Activated naive CD8-positive, alpha-beta T cell treated with anti-CD3 and anti-CD28 coated beads, Interleukin-2, amount 50 U/mL, for 24 hours (primary cell): Measurements from ENCODE around the gene MACROD1.

ENCODE experiments used
- ATAC-seq: fragments of 150-1000 bp; cut with Tn5 transposase; one replicate; pipeline ENCODE4 v1.10.0; 2021
- DNase-seq: peaks from one replicate; pipeline ENCODE4 v3.0.0; 2021
- H3K27ac Mint-ChIP-seq: one replicate; pipeline ENCODE4 v1.8.0; 2021; ENCODE audit warnings: mild to moderate bottlenecking, mixed read lengths
- H3K27me3 Mint-ChIP-seq: one replicate; pipeline ENCODE4 v1.8.0; 2021; ENCODE audit warnings: mixed read lengths
- H3K36me3 Mint-ChIP-seq: one replicate; pipeline ENCODE4 v1.8.0; 2021; ENCODE audit warnings: low read depth, mixed read lengths
- H3K4me1 Mint-ChIP-seq: one replicate; pipeline ENCODE4 v1.8.0; 2021; ENCODE audit warnings: mixed read lengths
- H3K4me3 Mint-ChIP-seq: one replicate; pipeline ENCODE4 v1.8.0; 2021; ENCODE audit warnings: mild to moderate bottlenecking, moderate library complexity, mixed read lengths
- H3K9me3 Mint-ChIP-seq: one replicate; pipeline ENCODE4 v1.8.0; 2021; ENCODE audit warnings: mixed read lengths

Gene MACROD1

DNA sequence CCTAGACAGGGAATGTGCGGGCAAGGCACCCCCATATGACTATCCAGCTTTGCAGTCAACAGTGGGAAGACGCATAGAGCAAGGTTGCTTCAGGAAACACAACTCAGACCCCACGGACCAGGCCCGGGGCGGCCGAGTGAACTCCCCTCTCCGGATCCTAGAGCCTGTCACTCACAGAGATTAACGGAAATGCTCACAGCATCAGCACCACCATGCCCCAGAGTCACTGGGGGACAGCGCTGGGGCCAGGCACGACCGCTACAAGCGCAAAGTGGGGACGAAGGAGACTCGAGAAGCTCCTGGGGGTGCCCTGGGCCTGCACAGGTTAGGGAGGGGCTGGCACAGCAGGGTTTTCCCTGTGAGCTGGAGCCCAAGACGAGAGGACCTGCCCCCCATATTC is 15.9 kb downstream of the MACROD1 start:
- Mint-ChIP-seq H3K4me1 (peaks cover 5% of the 10 kb centered on the region), H3K4me3 (no peak overlapping the region), H3K36me3 (no peaks in the 10 kb centered on the region), H3K27me3 (no peaks in the 10 kb centered on the region), H3K27ac (no peak overlapping the region), H3K9me3 (no peaks in the 10 kb centered on the region)
- ATAC-seq (no peak), DNase-seq (no peak)

DNA sequence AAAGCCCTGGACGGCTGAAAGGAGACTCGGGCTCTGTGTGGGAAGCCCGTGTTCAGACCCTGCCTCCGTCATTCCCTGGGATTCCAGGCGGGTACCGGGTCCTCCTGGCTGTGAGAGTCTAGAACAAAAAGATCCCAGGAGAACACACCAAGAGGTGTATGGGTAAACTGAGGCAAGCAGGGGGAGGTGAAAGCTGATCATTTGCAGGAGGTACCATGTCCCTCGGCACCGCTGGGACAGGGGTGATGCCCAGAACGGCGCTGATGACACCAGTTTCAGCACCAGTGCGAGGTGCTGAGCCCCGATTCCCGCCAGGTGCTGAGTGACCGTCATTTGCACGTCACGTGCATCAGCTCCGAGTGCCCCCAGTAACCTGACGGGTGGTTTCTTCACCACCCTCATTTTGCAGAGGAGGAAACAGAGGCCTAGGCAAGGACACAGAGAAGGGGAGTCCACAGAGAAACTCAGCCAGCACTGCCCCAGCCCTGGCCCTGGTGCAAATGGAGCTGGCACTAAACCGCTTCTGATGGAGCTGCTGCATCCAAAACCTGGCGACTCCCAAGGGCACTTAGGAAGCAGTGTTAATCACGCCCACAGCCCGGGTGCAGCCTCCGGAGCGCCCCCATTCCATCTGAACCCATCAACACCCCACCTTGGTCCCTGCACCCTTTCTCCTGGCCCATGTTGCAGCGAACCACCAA is 16.8 kb downstream of the MACROD1 start:
- ATAC-seq (no peak), DNase-seq (no peak)
- H3K36me3 Mint-ChIP-seq: no peaks in the 10 kb centered on the region
- H3K9me3 Mint-ChIP-seq: no peaks in the 10 kb centered on the region
- H3K4me1 Mint-ChIP-seq: peaks cover 5% of the 10 kb centered on the region
- H3K4me3 Mint-ChIP-seq: no peak overlapping the region
- H3K27ac Mint-ChIP-seq: no peak overlapping the region
- H3K27me3 Mint-ChIP-seq: no peaks in the 10 kb centered on the region

DNA sequence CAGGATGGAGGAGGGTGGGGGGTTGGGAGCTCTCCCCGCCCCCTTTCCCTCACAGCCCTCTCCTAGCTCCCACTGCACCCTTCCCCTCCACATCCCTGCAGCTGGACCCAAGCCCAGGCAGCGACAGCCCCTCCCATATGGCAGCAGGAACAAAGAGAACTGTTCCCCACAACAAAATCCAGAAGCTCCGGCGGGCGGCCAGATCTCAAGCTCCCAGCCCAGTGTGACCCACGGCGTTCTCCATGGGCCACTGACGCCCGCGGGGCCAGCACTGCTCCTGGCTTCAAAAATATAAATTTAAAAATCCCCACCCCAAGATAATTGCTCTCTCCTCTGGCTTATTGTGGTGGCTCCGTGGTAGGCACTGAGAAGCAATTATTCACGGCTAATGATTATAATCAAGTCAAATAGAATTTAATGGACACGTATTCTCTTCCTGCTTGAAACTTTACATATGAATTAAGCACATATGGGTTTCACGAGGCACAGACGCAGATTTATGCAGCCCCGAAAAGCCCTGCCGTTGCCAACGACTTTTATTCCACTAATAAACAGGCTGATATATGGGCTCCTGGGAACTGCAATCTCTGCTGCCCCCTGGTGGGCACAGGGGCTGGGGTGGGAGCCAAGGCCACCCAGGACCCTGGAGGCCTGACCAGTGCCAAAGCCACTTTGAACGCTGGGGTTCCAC is 17.5 kb downstream of the MACROD1 start:
- DNase-seq (peak; percentile 81), ATAC-seq (peak; percentile 54)
- Mint-ChIP-seq H3K9me3 (no peaks in the 10 kb centered on the region), H3K36me3 (no peaks in the 10 kb centered on the region), H3K27me3 (no peaks in the 10 kb centered on the region), H3K4me3 (no peak overlapping the region), H3K27ac (no peak overlapping the region), H3K4me1 (peaks cover 7% of the 10 kb centered on the region)

- Mint-ChIP-seq H3K9me3 (no peaks in the 10 kb centered on the region), H3K36me3 (no peaks in the 10 kb centered on the region), H3K27me3 (no peaks in the 10 kb centered on the region), H3K4me1 (peaks cover 5% of the 10 kb centered on the region), H3K4me3 (no peak overlapping the region), H3K27ac (peak overlapping the region; percentile 28)
- DNase-seq (peak; percentile 71), ATAC-seq (peak; percentile 61)
Measured at GRCh38 chr11:64146036-64146955, 19.6 kb downstream of the MACROD1 start.

DNA sequence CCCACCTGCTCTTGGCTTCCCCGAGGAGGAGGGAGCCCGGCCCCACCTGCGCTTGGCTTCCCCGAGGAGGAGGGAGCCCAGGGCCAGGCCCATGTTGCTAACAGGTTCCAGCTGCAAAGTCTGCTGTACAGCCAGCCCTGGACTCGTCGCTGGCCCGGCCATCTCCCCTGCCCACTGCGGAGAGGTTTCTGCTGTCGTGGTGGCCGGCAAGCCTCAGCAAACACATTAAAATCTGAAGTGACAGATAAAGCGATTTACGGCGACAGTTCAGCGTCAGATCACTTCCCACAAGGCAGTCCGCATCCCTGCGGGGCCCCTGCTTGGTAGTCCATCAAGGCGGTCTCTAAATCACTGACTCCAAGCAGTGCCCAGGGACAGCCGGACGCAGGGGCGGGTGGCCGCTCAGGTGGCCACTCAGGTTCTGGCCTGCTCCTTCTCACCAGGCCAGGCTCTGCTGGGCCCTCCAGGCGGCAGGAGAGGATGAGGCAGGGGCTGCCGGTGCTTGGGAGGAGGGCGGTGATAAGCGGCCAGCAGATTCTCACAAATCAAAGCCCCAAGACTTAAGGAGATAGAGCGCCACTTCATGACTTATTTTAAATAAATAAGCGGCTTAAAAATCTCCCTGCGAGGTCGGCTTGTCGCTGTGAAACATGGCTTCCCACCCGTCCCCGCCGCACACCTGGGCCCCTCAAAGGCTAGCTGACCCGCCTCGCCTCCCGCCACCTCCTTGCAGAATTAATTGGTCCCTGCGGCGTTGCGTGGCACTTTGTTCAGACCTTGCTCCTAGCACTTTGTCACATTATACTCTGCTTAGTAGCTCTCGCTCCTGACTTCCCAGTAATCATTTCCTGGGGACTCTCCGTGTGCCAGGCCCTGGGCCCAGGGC is 21.1 kb downstream of the MACROD1 start:
- Mint-ChIP-seq H3K27me3 (no peaks in the 10 kb centered on the region), H3K4me1 (peaks cover 5% of the 10 kb centered on the region), H3K27ac (no peak overlapping the region), H3K9me3 (no peaks in the 10 kb centered on the region), H3K36me3 (no peaks in the 10 kb centered on the region), H3K4me3 (no peak overlapping the region)
- ATAC-seq (no peak), DNase-seq (no peak)

- Mint-ChIP-seq H3K36me3 (no peaks in the 10 kb centered on the region), H3K9me3 (no peaks in the 10 kb centered on the region), H3K4me1 (peaks cover 5% of the 10 kb centered on the region), H3K27ac (no peak overlapping the region), H3K4me3 (no peak overlapping the region), H3K27me3 (no peaks in the 10 kb centered on the region)
- DNase-seq: no peak
- no peak for ATAC-seq
Measured at GRCh38 chr11:64141081-64141783, 24.7 kb downstream of the MACROD1 start.

DNA sequence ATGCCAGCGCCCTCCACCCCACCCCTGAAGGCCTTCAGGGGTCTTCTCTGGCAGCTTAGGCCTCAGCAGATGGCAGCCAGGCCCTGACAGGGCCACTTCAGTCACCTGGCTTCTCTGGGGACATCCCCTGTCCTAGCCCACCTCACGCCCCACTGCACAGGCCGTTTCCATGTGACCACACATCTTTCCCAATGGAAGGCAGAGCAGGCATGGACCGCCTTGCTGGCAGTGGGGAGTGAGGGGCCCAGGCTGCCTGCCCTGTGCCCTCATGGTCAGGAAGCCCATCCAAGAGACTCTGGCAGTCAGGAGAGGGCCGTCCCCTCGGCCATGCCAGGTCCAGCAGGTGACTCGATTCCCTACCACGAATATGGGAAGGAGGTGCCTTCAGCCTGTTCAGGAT is 25.8 kb downstream of the MACROD1 start:
- Mint-ChIP-seq H3K27me3 (no peaks in the 10 kb centered on the region), H3K36me3 (no peaks in the 10 kb centered on the region), H3K27ac (no peak overlapping the region), H3K4me1 (peaks cover 5% of the 10 kb centered on the region), H3K4me3 (no peak overlapping the region), H3K9me3 (no peaks in the 10 kb centered on the region)
- no peak for DNase-seq
- ATAC-seq: no peak

GRCh38 chr11:64139049-64139448 is 26.9 kb downstream of the MACROD1 start:
- Mint-ChIP-seq H3K36me3 (no peaks in the 10 kb centered on the region), H3K4me1 (peaks cover 5% of the 10 kb centered on the region), H3K27ac (no peak overlapping the region), H3K4me3 (no peak overlapping the region), H3K27me3 (no peaks in the 10 kb centered on the region), H3K9me3 (no peaks in the 10 kb centered on the region)
- no peak for ATAC-seq
- DNase-seq: no peak

GRCh38 chr11:64138398-64138797 is 27.5 kb downstream of the MACROD1 start:
- Mint-ChIP-seq H3K27ac (no peak overlapping the region), H3K9me3 (no peaks in the 10 kb centered on the region), H3K27me3 (no peaks in the 10 kb centered on the region), H3K36me3 (no peaks in the 10 kb centered on the region), H3K4me1 (no peaks in the 10 kb centered on the region), H3K4me3 (no peak overlapping the region)
- DNase-seq: no peak
- no peak for ATAC-seq

- H3K4me1 Mint-ChIP-seq: no peaks in the 10 kb centered on the region
- DNase-seq: no peak
- no peak overlapping the region for H3K27ac Mint-ChIP-seq
- no peak for ATAC-seq
- no peaks in the 10 kb centered on the region for H3K36me3 Mint-ChIP-seq
- H3K27me3 Mint-ChIP-seq: no peaks in the 10 kb centered on the region
- no peaks in the 10 kb centered on the region for H3K9me3 Mint-ChIP-seq
- H3K4me3 Mint-ChIP-seq: no peak overlapping the region
Measured at GRCh38 chr11:64136765-64137441, 29.0 kb downstream of the MACROD1 start.

GRCh38 chr11:64135711-64136110 is 30.2 kb downstream of the MACROD1 start:
- H3K9me3 Mint-ChIP-seq: no peaks in the 10 kb centered on the region
- ATAC-seq (no peak), DNase-seq (no peak)
- no peaks in the 10 kb centered on the region for H3K27me3 Mint-ChIP-seq
- H3K4me3 Mint-ChIP-seq: no peak overlapping the region
- no peaks in the 10 kb centered on the region for H3K4me1 Mint-ChIP-seq
- H3K36me3 Mint-ChIP-seq: no peaks in the 10 kb centered on the region
- no peak overlapping the region for H3K27ac Mint-ChIP-seq

DNA sequence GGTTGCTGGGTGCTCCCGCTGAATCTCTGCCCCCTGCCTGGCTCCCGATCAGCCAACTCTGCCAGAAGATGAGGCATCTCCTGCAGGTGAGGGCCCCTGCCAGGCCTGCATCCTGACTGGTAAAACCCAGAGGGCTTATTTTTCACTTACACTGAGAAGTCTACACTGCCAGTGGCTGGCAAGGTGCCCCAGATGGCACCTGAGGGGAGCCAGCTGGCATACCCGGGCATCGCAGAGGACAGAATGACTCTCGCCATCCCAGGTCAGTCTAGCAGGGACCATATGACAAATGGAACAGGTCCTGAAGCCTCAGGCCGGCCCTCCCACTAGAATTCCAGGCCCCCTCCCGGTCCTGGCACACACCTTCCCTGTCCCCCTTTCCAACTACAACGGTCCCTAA is 30.9 kb downstream of the MACROD1 start:
- DNase-seq: no peak
- Mint-ChIP-seq H3K36me3 (no peaks in the 10 kb centered on the region), H3K27ac (no peak overlapping the region), H3K4me3 (no peak overlapping the region), H3K9me3 (no peaks in the 10 kb centered on the region), H3K4me1 (no peaks in the 10 kb centered on the region), H3K27me3 (no peaks in the 10 kb centered on the region)
- no peak for ATAC-seq

GRCh38 chr11:64132982-64133705 is 32.8 kb downstream of the MACROD1 start:
- H3K27ac Mint-ChIP-seq: no peak overlapping the region
- no peaks in the 10 kb centered on the region for H3K36me3 Mint-ChIP-seq
- ATAC-seq (no peak), DNase-seq (no peak)
- no peak overlapping the region for H3K4me3 Mint-ChIP-seq
- H3K4me1 Mint-ChIP-seq: no peaks in the 10 kb centered on the region
- no peaks in the 10 kb centered on the region for H3K27me3 Mint-ChIP-seq
- no peaks in the 10 kb centered on the region for H3K9me3 Mint-ChIP-seq
